Measurements from ENCODE around the gene ENTREP3.

DNA sequence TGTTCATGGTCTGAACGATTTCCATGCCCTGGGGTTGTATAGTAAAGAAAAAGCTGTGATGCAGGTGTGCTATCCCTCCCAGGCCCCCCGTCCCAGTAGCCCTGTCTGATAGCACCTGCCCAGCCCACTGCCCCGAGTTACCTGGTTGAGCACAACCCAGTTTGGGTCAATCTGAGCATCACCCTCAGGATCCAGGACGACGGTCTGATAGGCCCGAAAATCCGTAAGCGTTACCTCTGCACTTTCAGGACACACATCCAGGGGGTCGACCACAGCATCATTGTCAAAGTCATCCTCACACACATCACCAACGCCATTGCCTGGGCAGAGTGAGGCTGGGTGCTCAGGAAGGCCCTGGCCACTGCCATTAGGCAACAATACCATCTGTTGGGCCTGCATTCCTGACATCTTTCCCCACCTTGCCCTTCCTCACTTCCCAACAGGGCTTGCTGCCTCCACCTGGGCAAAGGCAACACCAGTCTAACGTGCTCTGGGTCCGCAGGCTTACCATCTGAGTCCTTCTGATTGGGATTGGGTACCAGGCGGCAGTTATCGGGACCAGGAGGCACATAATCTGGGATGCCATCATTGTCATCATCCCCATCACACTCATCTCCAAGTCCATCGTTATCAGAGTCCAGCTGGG is 57.3 kb downstream of the ENTREP3 start:
- TF ChIP-seq, protein P1, sequence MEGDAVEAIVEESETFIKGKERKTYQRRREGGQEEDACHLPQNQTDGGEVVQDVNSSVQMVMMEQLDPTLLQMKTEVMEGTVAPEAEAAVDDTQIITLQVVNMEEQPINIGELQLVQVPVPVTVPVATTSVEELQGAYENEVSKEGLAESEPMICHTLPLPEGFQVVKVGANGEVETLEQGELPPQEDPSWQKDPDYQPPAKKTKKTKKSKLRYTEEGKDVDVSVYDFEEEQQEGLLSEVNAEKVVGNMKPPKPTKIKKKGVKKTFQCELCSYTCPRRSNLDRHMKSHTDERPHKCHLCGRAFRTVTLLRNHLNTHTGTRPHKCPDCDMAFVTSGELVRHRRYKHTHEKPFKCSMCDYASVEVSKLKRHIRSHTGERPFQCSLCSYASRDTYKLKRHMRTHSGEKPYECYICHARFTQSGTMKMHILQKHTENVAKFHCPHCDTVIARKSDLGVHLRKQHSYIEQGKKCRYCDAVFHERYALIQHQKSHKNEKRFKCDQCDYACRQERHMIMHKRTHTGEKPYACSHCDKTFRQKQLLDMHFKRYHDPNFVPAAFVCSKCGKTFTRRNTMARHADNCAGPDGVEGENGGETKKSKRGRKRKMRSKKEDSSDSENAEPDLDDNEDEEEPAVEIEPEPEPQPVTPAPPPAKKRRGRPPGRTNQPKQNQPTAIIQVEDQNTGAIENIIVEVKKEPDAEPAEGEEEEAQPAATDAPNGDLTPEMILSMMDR (optimal IDR thresholded peaks at IDR 0.05 in 1 of 3, IDR thresholded peaks at IDR 0.05 in 1 of 3, conservative IDR thresholded peaks at IDR 0.05 in 1 of 3; ENCODE audit: extremely low read depth in 1 of 3, insufficient read depth in 2 of 3, low read length in 3 of 3) = no peak
- TF ChIP-seq EZH2 (IDR thresholded peaks at IDR 0.05; ENCODE audit: low read length) = no peak
